HL-60 (cell line): ENCODE results near the gene RICTOR.

Source experiments
- DNase-seq, 2 experiments: peaks; one replicate each; pipeline ENCODE4 v3.0.0-alpha.2; 2010 to 2020; ENCODE audit warnings: low read depth in 1 of 2, low spot score in 1 of 2
- H3K27ac ChIP-seq: fragments of 250-450 bp; sonication (Bioruptor Pico); replicated peaks from 2 replicates; pipeline ENCODE4 v1.5.1; 2020; ENCODE audit warnings: mild to moderate bottlenecking, moderate library complexity
- H3K27me3 ChIP-seq: fragments of 250-450 bp; sonication (Bioruptor Pico); 2 replicates; pipeline ENCODE4 v1.5.1; 2021; ENCODE audit warnings: mild to moderate bottlenecking, moderate library complexity; ENCODE audit not compliant: insufficient read depth, poor library complexity, severe bottlenecking
- H3K4me3 ChIP-seq: replicated peaks from 2 replicates; pipeline ENCODE4 v1.5.1; 2011; ENCODE audit warnings: mild to moderate bottlenecking, control low read depth, low read length; ENCODE audit not compliant: insufficient read depth
- CTCF ChIP-seq: IDR thresholded peaks from one replicate; pipeline ENCODE4 v1.5.1; 2011; ENCODE audit warnings: low read length, control low read depth, inconsistent platforms; ENCODE audit not compliant: insufficient read depth
- GABPA ChIP-seq: IDR thresholded peaks from 2 replicates; pipeline ENCODE4 v1.6.1; 2012; ENCODE audit warnings: low read depth
- POLR2AphosphoS5 ChIP-seq: IDR thresholded peaks from 2 replicates; pipeline ENCODE4 v1.6.1; 2012; ENCODE audit warnings: low read depth
- SPI1 ChIP-seq: IDR thresholded peaks from 2 replicates; pipeline ENCODE4 v1.6.1; 2012; ENCODE audit warnings: low read depth, mild to moderate bottlenecking, borderline replicate concordance
- TF ChIP-seq, protein P1 (sequence below): IDR thresholded peaks from 2 replicates; pipeline ENCODE4 v1.6.1; 2012; ENCODE audit warnings: low read depth; ENCODE audit not compliant: insufficient replicate concordance

RICTOR gene

DNA sequence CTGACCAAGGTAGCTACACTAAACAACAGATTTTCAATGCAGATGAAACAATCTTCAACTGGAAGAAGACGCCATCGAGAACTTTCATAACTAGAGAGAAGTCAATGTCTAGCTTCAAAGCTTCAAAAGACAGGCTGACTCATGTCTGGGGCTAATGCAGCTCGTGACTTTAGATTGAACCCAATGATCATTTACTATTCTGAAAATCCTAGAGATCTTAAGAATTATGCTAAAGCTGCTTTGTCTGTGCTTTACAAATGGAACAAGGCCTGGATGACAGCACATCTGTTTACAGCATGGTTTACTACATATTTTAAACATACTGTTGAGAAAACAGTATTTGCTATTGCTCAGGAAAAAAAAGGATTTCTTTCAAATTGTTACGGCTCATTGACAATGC is 54.9 kb downstream of the RICTOR start:
- no peak overlapping the region for H3K27ac ChIP-seq
- no peak for TF ChIP-seq GABPA
- no peak for TF ChIP-seq CTCF
- TF ChIP-seq, protein P1, sequence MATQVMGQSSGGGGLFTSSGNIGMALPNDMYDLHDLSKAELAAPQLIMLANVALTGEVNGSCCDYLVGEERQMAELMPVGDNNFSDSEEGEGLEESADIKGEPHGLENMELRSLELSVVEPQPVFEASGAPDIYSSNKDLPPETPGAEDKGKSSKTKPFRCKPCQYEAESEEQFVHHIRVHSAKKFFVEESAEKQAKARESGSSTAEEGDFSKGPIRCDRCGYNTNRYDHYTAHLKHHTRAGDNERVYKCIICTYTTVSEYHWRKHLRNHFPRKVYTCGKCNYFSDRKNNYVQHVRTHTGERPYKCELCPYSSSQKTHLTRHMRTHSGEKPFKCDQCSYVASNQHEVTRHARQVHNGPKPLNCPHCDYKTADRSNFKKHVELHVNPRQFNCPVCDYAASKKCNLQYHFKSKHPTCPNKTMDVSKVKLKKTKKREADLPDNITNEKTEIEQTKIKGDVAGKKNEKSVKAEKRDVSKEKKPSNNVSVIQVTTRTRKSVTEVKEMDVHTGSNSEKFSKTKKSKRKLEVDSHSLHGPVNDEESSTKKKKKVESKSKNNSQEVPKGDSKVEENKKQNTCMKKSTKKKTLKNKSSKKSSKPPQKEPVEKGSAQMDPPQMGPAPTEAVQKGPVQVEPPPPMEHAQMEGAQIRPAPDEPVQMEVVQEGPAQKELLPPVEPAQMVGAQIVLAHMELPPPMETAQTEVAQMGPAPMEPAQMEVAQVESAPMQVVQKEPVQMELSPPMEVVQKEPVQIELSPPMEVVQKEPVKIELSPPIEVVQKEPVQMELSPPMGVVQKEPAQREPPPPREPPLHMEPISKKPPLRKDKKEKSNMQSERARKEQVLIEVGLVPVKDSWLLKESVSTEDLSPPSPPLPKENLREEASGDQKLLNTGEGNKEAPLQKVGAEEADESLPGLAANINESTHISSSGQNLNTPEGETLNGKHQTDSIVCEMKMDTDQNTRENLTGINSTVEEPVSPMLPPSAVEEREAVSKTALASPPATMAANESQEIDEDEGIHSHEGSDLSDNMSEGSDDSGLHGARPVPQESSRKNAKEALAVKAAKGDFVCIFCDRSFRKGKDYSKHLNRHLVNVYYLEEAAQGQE: no peak
- no peak for TF ChIP-seq SPI1
- TF ChIP-seq POLR2AphosphoS5: no peak
- H3K27me3 ChIP-seq: no peaks in the 10 kb centered on the region
- H3K4me3 ChIP-seq: no peak overlapping the region
- no peak for DNase-seq

DNA sequence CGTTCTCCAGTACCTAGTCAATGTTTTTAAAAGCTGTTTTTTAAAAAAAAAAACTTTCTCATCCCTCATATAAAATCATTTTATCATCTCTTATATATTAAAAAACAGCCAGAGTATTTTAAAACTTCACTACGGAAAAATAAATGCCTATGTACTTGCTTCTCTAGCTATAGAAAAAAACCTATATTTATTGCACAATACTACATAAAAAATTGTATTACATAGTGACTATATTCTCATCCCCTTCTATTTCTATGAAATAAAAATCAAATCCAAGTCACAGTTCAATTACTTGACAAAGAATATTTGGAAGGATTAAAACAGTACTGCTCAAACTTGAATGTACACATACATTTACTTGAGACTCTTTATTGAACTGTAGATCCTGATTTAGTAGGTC is 56.7 kb downstream of the RICTOR start:
- Histone ChIP-seq H3K27ac (no peak overlapping the region), H3K27me3 (no peaks in the 10 kb centered on the region), H3K4me3 (no peak overlapping the region)
- TF ChIP-seq POLR2AphosphoS5 (no peak), GABPA (no peak), SPI1 (no peak), CTCF (no peak)
- TF ChIP-seq, protein P1: no peak
- no peak for DNase-seq

DNA sequence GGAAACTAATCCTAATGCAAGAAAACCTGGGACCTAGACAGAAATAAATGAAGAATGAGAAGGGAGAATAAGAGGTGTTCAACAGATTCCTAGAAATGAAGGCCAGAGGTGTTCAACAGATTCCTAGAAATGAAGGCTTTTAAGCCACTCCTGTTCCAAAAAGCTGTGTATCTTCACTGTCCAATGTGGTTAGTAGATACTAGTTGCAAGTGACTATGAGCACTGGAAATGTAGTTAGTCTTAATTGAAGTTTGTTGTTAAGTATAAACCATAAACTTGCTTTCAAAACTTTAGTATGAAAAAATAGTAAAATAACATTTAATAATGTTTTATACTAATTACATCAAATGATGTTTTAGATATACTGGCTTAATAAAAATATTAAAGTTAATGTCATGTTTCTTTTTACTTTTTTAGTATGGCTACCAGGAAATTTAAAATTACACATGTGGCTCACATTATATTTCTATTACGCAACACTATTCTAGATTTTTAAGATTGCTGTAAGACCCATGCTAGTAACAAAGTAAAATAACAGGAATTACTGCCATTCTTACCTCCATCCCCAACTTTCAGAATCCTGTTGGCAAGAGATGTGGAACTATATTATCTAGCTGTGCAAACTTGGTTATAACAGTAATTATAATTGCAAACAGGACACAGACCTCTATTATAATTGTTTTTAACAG is 57.5 kb downstream of the RICTOR start:
- no peak overlapping the region for H3K27ac ChIP-seq
- H3K27me3 ChIP-seq: no peaks in the 10 kb centered on the region
- no peak for DNase-seq
- H3K4me3 ChIP-seq: no peak overlapping the region
- TF ChIP-seq, protein P1: no peak
- no peak for TF ChIP-seq GABPA
- TF ChIP-seq SPI1: no peak
- no peak for TF ChIP-seq POLR2AphosphoS5
- no peak for TF ChIP-seq CTCF
